ENCODE results near the gene PGAP2. TPM values are rescaled to one million over a fixed set of nuclear protein-coding genes. Genes with fewer than 3 reads are reported as not detected.

Gene PGAP2
- total and polyA plus RNA-seq, 10 of the 15 experiments (the other 5 are each of a cell fraction or from before 2014, with no cell fraction given): 12.3 to 37.4 (median 31.9) TPM

DNA sequence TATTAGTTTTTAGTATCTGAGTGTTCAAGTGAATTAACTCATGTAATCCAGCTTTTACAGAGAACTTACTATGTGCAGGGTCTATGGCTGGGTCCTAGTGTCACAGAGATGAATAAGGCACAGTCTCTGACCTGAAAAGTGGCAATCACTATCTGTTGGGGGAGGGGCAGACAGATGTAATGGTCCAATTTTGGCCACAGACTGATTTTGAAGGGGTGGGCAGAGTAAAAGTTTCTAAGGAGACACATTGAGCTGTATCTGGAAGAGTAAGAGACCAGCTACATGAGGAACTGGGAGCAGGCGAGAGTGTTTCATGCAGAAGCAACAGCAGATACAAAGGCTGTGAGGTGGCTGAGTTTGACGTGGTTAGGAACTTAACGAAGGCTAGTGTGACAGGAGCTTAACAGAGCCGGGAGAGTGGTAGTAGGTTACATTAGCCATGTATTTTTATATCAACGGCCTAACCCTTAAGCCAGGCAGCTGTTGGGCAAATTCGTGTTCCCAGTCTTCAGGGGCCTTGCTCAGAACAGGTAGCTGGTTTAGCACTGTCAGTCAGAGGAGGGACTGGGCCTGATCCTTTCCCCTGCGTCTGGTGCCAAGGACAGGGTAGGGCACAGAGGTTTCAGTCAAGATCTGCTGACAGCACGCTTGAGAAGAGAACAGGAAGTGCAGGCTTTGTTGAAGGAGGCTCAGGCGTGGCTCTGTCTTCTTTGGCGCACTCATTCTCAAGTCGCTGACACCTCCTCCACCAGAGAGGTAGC is 45.7 kb downstream of the PGAP2 start (continued):
- no peak for TF ChIP-seq RAD51 (IDR thresholded peaks at IDR 0.05)
- 0 out of 2 replicates have a peak, but pooled peaks have one; percentile 39 for TF ChIP-seq MTA3 (IDR thresholded peaks at IDR 0.05; ENCODE audit: borderline replicate concordance, low read length)
- TF ChIP-seq, protein P1, sequence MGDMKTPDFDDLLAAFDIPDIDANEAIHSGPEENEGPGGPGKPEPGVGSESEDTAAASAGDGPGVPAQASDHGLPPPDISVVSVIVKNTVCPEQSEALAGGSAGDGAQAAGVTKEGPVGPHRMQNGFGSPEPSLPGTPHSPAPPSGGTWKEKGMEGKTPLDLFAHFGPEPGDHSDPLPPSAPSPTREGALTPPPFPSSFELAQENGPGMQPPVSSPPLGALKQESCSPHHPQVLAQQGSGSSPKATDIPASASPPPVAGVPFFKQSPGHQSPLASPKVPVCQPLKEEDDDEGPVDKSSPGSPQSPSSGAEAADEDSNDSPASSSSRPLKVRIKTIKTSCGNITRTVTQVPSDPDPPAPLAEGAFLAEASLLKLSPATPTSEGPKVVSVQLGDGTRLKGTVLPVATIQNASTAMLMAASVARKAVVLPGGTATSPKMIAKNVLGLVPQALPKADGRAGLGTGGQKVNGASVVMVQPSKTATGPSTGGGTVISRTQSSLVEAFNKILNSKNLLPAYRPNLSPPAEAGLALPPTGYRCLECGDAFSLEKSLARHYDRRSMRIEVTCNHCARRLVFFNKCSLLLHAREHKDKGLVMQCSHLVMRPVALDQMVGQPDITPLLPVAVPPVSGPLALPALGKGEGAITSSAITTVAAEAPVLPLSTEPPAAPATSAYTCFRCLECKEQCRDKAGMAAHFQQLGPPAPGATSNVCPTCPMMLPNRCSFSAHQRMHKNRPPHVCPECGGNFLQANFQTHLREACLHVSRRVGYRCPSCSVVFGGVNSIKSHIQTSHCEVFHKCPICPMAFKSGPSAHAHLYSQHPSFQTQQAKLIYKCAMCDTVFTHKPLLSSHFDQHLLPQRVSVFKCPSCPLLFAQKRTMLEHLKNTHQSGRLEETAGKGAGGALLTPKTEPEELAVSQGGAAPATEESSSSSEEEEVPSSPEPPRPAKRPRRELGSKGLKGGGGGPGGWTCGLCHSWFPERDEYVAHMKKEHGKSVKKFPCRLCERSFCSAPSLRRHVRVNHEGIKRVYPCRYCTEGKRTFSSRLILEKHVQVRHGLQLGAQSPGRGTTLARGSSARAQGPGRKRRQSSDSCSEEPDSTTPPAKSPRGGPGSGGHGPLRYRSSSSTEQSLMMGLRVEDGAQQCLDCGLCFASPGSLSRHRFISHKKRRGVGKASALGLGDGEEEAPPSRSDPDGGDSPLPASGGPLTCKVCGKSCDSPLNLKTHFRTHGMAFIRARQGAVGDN (IDR thresholded peaks at IDR 0.05): peak; percentile 91; the same call in 1 of the 2 replicates
- TF ChIP-seq SMC3 (IDR thresholded peaks at IDR 0.05; ENCODE audit: borderline replicate concordance, low read length): no peak
- TF ChIP-seq POLR2A (IDR thresholded peaks at IDR 0.05; ENCODE audit: low read depth, low read length): peak; percentile 78
- TF ChIP-seq MYC (IDR thresholded peaks at IDR 0.05; ENCODE audit: insufficient read depth, insufficient read length, insufficient replicate concordance, low read length, severe bottlenecking): no peak
- TF ChIP-seq MYB (IDR thresholded peaks at IDR 0.05; ENCODE audit: borderline replicate concordance, low read depth, low read length): no peak
- no peak for TF ChIP-seq ZSCAN29 (IDR thresholded peaks at IDR 0.05)
- TF ChIP-seq TAF1 (IDR thresholded peaks at IDR 0.05; ENCODE audit: borderline replicate concordance, low read depth, low read length): peak; percentile 56; the same call in 1 of the 2 replicates
- no peak for TF ChIP-seq PRDM15 (CRISPR knock-in tag; IDR thresholded peaks at IDR 0.05)
- TF ChIP-seq, protein P2, sequence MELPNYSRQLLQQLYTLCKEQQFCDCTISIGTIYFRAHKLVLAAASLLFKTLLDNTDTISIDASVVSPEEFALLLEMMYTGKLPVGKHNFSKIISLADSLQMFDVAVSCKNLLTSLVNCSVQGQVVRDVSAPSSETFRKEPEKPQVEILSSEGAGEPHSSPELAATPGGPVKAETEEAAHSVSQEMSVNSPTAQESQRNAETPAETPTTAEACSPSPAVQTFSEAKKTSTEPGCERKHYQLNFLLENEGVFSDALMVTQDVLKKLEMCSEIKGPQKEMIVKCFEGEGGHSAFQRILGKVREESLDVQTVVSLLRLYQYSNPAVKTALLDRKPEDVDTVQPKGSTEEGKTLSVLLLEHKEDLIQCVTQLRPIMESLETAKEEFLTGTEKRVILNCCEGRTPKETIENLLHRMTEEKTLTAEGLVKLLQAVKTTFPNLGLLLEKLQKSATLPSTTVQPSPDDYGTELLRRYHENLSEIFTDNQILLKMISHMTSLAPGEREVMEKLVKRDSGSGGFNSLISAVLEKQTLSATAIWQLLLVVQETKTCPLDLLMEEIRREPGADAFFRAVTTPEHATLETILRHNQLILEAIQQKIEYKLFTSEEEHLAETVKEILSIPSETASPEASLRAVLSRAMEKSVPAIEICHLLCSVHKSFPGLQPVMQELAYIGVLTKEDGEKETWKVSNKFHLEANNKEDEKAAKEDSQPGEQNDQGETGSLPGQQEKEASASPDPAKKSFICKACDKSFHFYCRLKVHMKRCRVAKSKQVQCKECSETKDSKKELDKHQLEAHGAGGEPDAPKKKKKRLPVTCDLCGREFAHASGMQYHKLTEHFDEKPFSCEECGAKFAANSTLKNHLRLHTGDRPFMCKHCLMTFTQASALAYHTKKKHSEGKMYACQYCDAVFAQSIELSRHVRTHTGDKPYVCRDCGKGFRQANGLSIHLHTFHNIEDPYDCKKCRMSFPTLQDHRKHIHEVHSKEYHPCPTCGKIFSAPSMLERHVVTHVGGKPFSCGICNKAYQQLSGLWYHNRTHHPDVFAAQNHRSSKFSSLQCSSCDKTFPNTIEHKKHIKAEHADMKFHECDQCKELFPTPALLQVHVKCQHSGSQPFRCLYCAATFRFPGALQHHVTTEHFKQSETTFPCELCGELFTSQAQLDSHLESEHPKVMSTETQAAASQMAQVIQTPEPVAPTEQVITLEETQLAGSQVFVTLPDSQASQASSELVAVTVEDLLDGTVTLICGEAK (IDR thresholded peaks at IDR 0.05; ENCODE audit: borderline replicate concordance): 0 out of 2 replicates have a peak, but pooled peaks have one; percentile 40
- no peak for TF ChIP-seq RAD21 (IDR thresholded peaks at IDR 0.05; ENCODE audit: insufficient read depth, low read depth, low read length)
- no peak for TF ChIP-seq NFYA (IDR thresholded peaks at IDR 0.05; ENCODE audit: borderline replicate concordance, low read depth, low read length)
- no peak for TF ChIP-seq SREBF1 (IDR thresholded peaks at IDR 0.05; ENCODE audit: low read length)
- no peak for TF ChIP-seq CREB1 (IDR thresholded peaks at IDR 0.05; ENCODE audit: low read depth)
- TF ChIP-seq SMARCA5 (IDR thresholded peaks at IDR 0.05): no peak
- no peak for TF ChIP-seq ZNF24 (IDR thresholded peaks at IDR 0.05)

Data from GM12878 (cell line).